ENCODE measurements around the gene MYO1C. TPM values are rescaled to one million over a fixed set of nuclear protein-coding genes. Genes with fewer than 3 reads are reported as not detected.

MYO1C gene
- total RNA-seq, 2 donors from 2014 or later, result 75.5 to 90.0 TPM

- H3K27me3 ChIP-seq (ENCODE audit: control insufficient read depth, insufficient read depth, low read length, poor library complexity, severe bottlenecking), result no peaks in the 10 kb centered on the region
- peak; percentile 76 for DNase-seq
- no peaks in the 10 kb centered on the region for H3K27me3 Mint-ChIP-seq (ENCODE audit: insufficient read depth)
- no peak overlapping the region for H3K27ac ChIP-seq (ENCODE audit: low read depth, low read length)
- H3K4me3 Mint-ChIP-seq, result no peak overlapping the region
- TF ChIP-seq CTCF (conservative IDR thresholded peaks at IDR 0.05), result no peak
- H3K9me3 ChIP-seq (ENCODE audit: control insufficient read depth, low read length), result no peaks in the 10 kb centered on the region
- H3K9me3 Mint-ChIP-seq, result no peaks in the 10 kb centered on the region
- H3K27ac Mint-ChIP-seq, result no peak overlapping the region
- H3K4me1 ChIP-seq (ENCODE audit: control insufficient read depth, insufficient read depth, low read length), result no peaks in the 10 kb centered on the region
- no peak overlapping the region for H3K4me3 ChIP-seq (ENCODE audit: low read length)
- H3K9ac ChIP-seq (ENCODE audit: extremely low read depth, low read length, poor library complexity, severe bottlenecking), result no peak overlapping the region
- H3K36me3 ChIP-seq (ENCODE audit: control insufficient read depth, insufficient read depth, low read length), result peaks cover 36% of the 10 kb centered on the region
- H3K4me1 Mint-ChIP-seq, result no peaks in the 10 kb centered on the region
- 94 to 95% methylated on average over 29 to 42 of the region's 42 CpGs for WGBS, 2 experiments (ENCODE audit: insufficient coverage in 1 of 2, insufficient read length in 1 of 2)
- peaks cover 45% of the 10 kb centered on the region for H3K36me3 Mint-ChIP-seq (ENCODE audit: low read depth)
Observed at GRCh38 chr17:1471911-1472821, 20.3 kb downstream of the MYO1C start.

GRCh38 chr17:1471490-1471889 is 21.0 kb downstream of the MYO1C start:
- no peaks in the 10 kb centered on the region for H3K4me1 Mint-ChIP-seq
- H3K27me3 Mint-ChIP-seq (ENCODE audit: insufficient read depth), result no peaks in the 10 kb centered on the region
- Histone ChIP-seq H3K36me3 (ENCODE audit: control insufficient read depth, insufficient read depth, low read length) (peaks cover 35% of the 10 kb centered on the region), H3K27me3 (ENCODE audit: control insufficient read depth, insufficient read depth, low read length, poor library complexity, severe bottlenecking) (no peaks in the 10 kb centered on the region), H3K9ac (ENCODE audit: extremely low read depth, low read length, poor library complexity, severe bottlenecking) (no peak overlapping the region), H3K27ac (ENCODE audit: low read depth, low read length) (no peak overlapping the region), H3K4me1 (ENCODE audit: control insufficient read depth, insufficient read depth, low read length) (no peaks in the 10 kb centered on the region), H3K4me3 (ENCODE audit: low read length) (no peak overlapping the region), H3K9me3 (ENCODE audit: control insufficient read depth, low read length) (no peaks in the 10 kb centered on the region)
- H3K4me3 Mint-ChIP-seq, result no peak overlapping the region
- TF ChIP-seq CTCF (conservative IDR thresholded peaks at IDR 0.05), result no peak
- peaks cover 50% of the 10 kb centered on the region for H3K36me3 Mint-ChIP-seq (ENCODE audit: low read depth)
- DNase-seq, result no peak
- no peak overlapping the region for H3K27ac Mint-ChIP-seq
- H3K9me3 Mint-ChIP-seq, result no peaks in the 10 kb centered on the region
- WGBS, 2 experiments (ENCODE audit: insufficient coverage in 1 of 2, insufficient read length in 1 of 2), result 94 to 96% methylated on average over 3 to 15 of the region's 15 CpGs

DNA sequence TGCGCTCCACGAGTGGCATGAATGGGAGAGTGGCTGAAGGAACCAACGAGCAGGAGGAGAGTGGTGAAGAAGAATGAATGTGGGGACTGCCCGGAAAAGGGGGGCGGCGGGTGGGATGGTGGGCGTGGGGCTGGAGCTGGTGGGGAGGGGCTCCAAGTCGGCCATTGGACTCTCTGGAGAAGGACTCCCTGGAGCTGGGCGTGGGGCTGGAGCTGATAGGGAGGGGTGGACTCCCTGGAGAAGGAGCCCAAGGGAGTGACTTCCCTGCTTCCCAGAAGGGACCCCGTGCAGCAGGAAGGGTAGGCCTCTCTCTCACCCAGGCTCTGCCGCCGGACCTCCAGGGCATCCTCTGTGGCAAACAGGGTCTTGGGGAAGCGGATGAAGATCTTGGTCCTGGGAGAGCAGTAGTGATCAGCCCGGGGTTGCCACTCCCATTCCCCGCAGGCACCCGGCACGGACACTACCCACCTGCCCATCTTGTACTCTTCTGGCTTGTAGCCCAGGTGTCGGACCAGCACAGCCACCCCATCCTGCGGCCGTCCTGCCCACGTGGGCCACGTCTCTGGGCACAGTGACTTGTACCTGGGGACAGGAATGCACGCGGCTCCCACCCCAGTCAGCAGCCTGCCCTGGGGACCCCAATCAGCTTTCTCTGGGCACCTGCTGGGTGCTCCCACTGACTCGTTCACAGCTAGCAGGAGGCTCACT is 21.6 kb downstream of the MYO1C start:
- no peak overlapping the region for H3K27ac ChIP-seq (ENCODE audit: low read depth, low read length)
- no peak for DNase-seq
- H3K36me3 ChIP-seq (ENCODE audit: control insufficient read depth, insufficient read depth, low read length), result peaks cover 30% of the 10 kb centered on the region
- Mint-ChIP-seq H3K4me1 (no peaks in the 10 kb centered on the region), H3K4me3 (no peak overlapping the region), H3K27me3 (ENCODE audit: insufficient read depth) (no peaks in the 10 kb centered on the region), H3K9me3 (no peaks in the 10 kb centered on the region), H3K36me3 (ENCODE audit: low read depth) (peaks cover 50% of the 10 kb centered on the region), H3K27ac (no peak overlapping the region)
- H3K9me3 ChIP-seq (ENCODE audit: control insufficient read depth, low read length), result no peaks in the 10 kb centered on the region
- no peak for TF ChIP-seq CTCF (conservative IDR thresholded peaks at IDR 0.05)
- 90 to 93% methylated on average over 18 to 25 of the region's 25 CpGs for WGBS, 2 experiments (ENCODE audit: insufficient coverage in 1 of 2, insufficient read length in 1 of 2)
- no peaks in the 10 kb centered on the region for H3K27me3 ChIP-seq (ENCODE audit: control insufficient read depth, insufficient read depth, low read length, poor library complexity, severe bottlenecking)
- H3K4me1 ChIP-seq (ENCODE audit: control insufficient read depth, insufficient read depth, low read length), result no peaks in the 10 kb centered on the region
- no peak overlapping the region for H3K4me3 ChIP-seq (ENCODE audit: low read length)
- H3K9ac ChIP-seq (ENCODE audit: extremely low read depth, low read length, poor library complexity, severe bottlenecking), result no peak overlapping the region
